Stimulated activated naive CD8-positive, alpha-beta T cell treated with anti-CD3 and anti-CD28 coated beads, Interleukin-15, Interleukin-2, amounts not matched to agents 100 U/mL and 50 U/mL, for 24 hours (primary cell): ENCODE results near the gene ERICH6B.

Experiments used
- ATAC-seq: fragments of 150-1000 bp; cut with Tn5 transposase; one replicate; pipeline ENCODE4 v1.10.0; 2021
- DNase-seq: peaks from one replicate; pipeline ENCODE4 v3.0.0; 2021

ERICH6B gene

DNA sequence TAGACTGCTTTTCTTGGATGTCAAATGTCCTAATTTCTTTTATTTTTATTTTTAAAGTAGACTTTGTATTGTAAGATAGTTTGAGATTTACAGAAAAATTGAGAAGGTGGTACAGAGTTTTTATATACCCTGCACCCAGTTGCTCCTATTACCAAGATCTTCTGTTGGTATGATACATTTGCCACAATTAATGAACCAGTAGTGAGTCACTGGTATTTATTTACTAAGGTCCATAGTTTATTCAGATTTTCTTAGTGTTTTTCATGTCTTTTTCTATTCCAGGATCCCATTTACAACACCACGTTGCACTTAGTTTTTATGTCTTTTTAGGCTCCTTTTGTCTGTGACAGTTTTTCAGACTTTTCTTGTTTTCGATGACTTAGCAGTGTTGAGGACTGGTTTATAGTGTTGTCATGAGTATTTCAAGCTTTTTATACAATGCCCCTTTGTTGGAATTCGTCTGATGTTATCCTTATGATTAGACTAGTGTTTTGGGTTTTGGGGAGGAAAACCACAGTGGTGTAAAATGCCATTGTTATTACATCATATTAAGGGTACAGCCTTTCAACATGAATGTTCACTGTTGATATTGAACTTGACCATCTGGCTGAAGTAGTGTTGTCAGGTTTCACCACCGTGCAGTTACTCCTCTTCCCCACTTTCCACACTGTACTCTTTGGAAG is 114.9 kb downstream of the ERICH6B start:
- ATAC-seq (no peak), DNase-seq (no peak)

DNA sequence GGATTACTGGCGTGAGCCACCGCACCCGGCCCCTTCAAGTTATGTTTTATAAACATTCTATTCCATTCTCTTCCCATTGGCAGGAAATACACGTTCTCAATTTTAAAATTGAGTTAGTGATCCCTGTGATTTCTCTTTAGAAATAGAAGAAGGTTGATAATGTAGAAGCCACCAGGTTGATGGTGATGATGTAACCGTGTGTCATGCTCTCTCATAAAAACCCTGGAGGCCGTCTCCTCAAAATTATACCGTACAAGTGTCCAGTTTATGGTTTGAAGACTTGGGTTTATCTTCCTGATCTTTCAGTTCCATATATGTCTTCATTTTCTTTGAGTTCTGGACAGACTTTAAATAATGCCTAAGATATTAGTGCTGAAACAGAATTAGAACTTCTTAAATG is 118.6 kb downstream of the ERICH6B start:
- no peak for ATAC-seq
- no peak for DNase-seq

DNA sequence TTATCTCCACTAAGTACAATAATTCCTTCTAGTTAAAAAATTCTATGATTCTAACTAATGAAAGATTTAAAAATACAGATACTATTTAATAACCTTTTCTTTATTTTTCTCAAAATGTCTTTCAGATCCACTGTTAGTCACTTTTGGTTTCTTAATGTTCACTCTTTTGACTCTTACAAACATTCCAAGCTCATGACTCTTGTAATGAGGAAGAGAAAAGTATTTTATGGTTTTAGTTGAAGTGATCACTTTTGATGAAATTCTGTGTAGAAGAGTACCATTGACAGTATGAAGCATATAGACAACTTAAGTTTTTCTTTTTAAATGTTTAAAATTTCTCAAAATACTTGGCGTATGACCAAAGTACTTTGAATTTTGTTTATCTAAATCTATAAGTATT is 123.0 kb downstream of the ERICH6B start:
- DNase-seq (no peak), ATAC-seq (no peak)
